ENCODE data around the gene GSN.

DNA sequence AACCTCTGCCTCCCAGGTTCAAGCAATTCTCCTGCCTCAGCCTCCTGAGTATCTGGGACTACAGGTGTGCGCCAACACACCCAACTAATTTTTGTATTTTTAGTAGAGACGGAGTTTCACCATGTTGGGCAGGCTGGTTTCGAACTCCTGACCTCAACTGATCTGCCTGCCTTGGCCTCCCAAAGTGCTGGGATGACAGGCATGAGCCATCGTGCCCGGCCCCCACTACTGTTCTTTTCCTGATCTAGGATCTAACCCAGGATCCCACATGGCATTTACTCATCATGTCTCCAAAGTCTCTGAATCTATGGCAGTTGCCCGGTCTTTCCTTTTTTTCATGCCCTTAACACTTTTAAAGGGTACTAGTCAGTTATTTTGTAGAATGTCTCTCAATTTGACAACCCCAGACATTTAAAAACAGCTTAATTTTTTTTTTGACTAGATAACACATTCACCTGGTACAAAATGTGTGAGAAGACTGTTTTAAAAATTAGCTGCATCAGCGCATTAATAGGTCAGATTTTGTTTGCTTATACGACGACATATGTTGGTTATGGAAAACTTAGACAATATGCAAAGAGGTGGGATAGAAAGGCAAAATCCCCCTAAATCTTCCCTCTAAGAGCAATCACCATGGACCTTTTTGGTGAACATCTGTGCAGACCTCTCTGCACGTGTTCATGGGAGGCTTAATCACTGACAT, 55.6 kb downstream of the GSN start:
- TF ChIP-seq, protein P1, sequence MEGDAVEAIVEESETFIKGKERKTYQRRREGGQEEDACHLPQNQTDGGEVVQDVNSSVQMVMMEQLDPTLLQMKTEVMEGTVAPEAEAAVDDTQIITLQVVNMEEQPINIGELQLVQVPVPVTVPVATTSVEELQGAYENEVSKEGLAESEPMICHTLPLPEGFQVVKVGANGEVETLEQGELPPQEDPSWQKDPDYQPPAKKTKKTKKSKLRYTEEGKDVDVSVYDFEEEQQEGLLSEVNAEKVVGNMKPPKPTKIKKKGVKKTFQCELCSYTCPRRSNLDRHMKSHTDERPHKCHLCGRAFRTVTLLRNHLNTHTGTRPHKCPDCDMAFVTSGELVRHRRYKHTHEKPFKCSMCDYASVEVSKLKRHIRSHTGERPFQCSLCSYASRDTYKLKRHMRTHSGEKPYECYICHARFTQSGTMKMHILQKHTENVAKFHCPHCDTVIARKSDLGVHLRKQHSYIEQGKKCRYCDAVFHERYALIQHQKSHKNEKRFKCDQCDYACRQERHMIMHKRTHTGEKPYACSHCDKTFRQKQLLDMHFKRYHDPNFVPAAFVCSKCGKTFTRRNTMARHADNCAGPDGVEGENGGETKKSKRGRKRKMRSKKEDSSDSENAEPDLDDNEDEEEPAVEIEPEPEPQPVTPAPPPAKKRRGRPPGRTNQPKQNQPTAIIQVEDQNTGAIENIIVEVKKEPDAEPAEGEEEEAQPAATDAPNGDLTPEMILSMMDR (IDR thresholded peaks at IDR 0.05; ENCODE audit: control extremely low read depth in 1 of 3, insufficient read depth in 1 of 3, low read depth in 1 of 3, low read length in 3 of 3): no peak
- TF ChIP-seq ATF3 (IDR thresholded peaks at IDR 0.05; ENCODE audit: insufficient read depth, low read depth, low read length) (no peak), EZH2 (IDR thresholded peaks at IDR 0.05; ENCODE audit: low read depth, low read length, severe bottlenecking) (no peak), SRF (IDR thresholded peaks at IDR 0.05; ENCODE audit: low read depth, low read length) (no peak), GABPA (IDR thresholded peaks at IDR 0.05; ENCODE audit: borderline replicate concordance, insufficient read depth, low read length) (no peak), SIN3A (conservative IDR thresholded peaks at IDR 0.05 in 1 of 2, IDR thresholded peaks at IDR 0.05 in 1 of 2; ENCODE audit: low read depth in 1 of 2, low read length in 2 of 2) (no peak), TAF1 (IDR thresholded peaks at IDR 0.05; ENCODE audit: low read depth, low read length) (no peak), MAX (IDR thresholded peaks at IDR 0.05) (no peak), CBX8 (IDR thresholded peaks at IDR 0.05; ENCODE audit: borderline replicate concordance, low read depth, low read length) (no peak), POLR2AphosphoS5 (IDR thresholded peaks at IDR 0.05; ENCODE audit: low read depth, low read length) (no peak), CREB1 (IDR thresholded peaks at IDR 0.05) (no peak)

Data from H1 (cell line).